HG03280 (cell line): ENCODE measurements around the gene ULBP3.
"Not testable (repeated sequence)": the region's sequence is repeated elsewhere in the genome, so short reads cannot be mapped to it uniquely, and the experiment has no call there.

Experiments used
- ATAC-seq: cut with Tn5 transposase; IDR thresholded peaks from one replicate; pipeline ENCODE4 v1.9.1; 2021; ENCODE audit warnings: mild to moderate bottlenecking, moderate library complexity; ENCODE audit not compliant: unreplicated experiment

ULBP3 gene

GRCh38 chr6:150017186-150017521 lies 51.8 kb downstream of the ULBP3 start:
- ATAC-seq: not testable (repeated sequence)

- peak; percentile 68 for ATAC-seq
Measured at GRCh38 chr6:150016324-150017185, 52.4 kb downstream of the ULBP3 start.

- ATAC-seq: not testable (repeated sequence)
Measured at GRCh38 chr6:150015281-150016001, 53.5 kb downstream of the ULBP3 start.

GRCh38 chr6:150014623-150015280 lies 54.2 kb downstream of the ULBP3 start:
- not testable (repeated sequence) for ATAC-seq

GRCh38 chr6:150013785-150014622 lies 54.9 kb downstream of the ULBP3 start:
- not testable (repeated sequence) for ATAC-seq

- ATAC-seq: not testable (repeated sequence)
Measured at GRCh38 chr6:150012846-150013784, 55.8 kb downstream of the ULBP3 start.
